GM18502 (cell line): ENCODE results near the gene MAPK14.
"Not testable (repeated sequence)": the region's sequence is repeated elsewhere in the genome, so short reads cannot be mapped to it uniquely, and the experiment has no call there.

Experiments
- ATAC-seq: cut with Tn5 transposase; IDR thresholded peaks from one replicate; pipeline ENCODE4 v1.9.1; 2021; ENCODE audit warnings: mild to moderate bottlenecking; ENCODE audit not compliant: unreplicated experiment, poor library complexity

MAPK14 gene

GRCh38 chr6:36067374-36068011, 39.9 kb downstream of the MAPK14 start:
- ATAC-seq, result no peak

- no peak for ATAC-seq
Observed at GRCh38 chr6:36068012-36068392, 40.4 kb downstream of the MAPK14 start.

- ATAC-seq, result no peak
Observed at GRCh38 chr6:36068586-36068985, 41.0 kb downstream of the MAPK14 start.

- no peak for ATAC-seq
Observed at GRCh38 chr6:36069573-36069972, 42.0 kb downstream of the MAPK14 start.

GRCh38 chr6:36070252-36070651, 42.6 kb downstream of the MAPK14 start:
- ATAC-seq, result no peak

GRCh38 chr6:36071281-36071680, 43.7 kb downstream of the MAPK14 start:
- no peak for ATAC-seq

- ATAC-seq, result no peak
Observed at GRCh38 chr6:36071714-36072113, 44.1 kb downstream of the MAPK14 start.

GRCh38 chr6:36072681-36073080, 45.1 kb downstream of the MAPK14 start:
- ATAC-seq, result no peak

GRCh38 chr6:36073587-36073986, 46.0 kb downstream of the MAPK14 start:
- ATAC-seq, result no peak

GRCh38 chr6:36075656-36076055, 48.0 kb downstream of the MAPK14 start:
- no peak for ATAC-seq

- no peak for ATAC-seq
Observed at GRCh38 chr6:36076178-36077063, 48.8 kb downstream of the MAPK14 start.

- no peak for ATAC-seq
Observed at GRCh38 chr6:36078159-36078558, 50.6 kb downstream of the MAPK14 start.

GRCh38 chr6:36079601-36080000, 52.0 kb downstream of the MAPK14 start:
- ATAC-seq, result no peak

GRCh38 chr6:36082318-36082717, 54.7 kb downstream of the MAPK14 start:
- ATAC-seq, result no peak

GRCh38 chr6:36083446-36083845, 55.8 kb downstream of the MAPK14 start:
- ATAC-seq, result no peak

- not testable (repeated sequence) for ATAC-seq
Observed at GRCh38 chr6:36088204-36088603, 60.6 kb downstream of the MAPK14 start.

GRCh38 chr6:36089048-36089447, 61.4 kb downstream of the MAPK14 start:
- no peak for ATAC-seq

GRCh38 chr6:36094238-36094637, 66.6 kb downstream of the MAPK14 start:
- no peak for ATAC-seq

GRCh38 chr6:36094753-36095496, 67.3 kb downstream of the MAPK14 start:
- ATAC-seq, result peak; percentile 68

GRCh38 chr6:36095497-36096391, 68.1 kb downstream of the MAPK14 start:
- ATAC-seq, result no peak
